OCI-LY1 (cell line): ENCODE measurements around the gene FRMD6.

Source experiments
- EZH2 ChIP-seq: fragments of 200-600 bp; sonication (generic), shearing (Covaris generic); IDR thresholded peaks from 2 replicates; pipeline ENCODE4 v1.8.0; 2017; ENCODE audit warnings: borderline replicate concordance, mixed run types, mild to moderate bottlenecking, antibody characterized with exemption, low read length, moderate library complexity, mixed read lengths
- TF ChIP-seq, protein P1 (sequence below): fragments of 200-600 bp; sonication (generic), shearing (Covaris generic); IDR thresholded peaks from 2 replicates; pipeline ENCODE4 v1.5.1; 2017; ENCODE audit warnings: mild to moderate bottlenecking, antibody characterized with exemption, low read length, moderate library complexity, mixed read lengths

GRCh38 chr14:51743588-51744000, 91.9 kb downstream of the FRMD6 start:
- TF ChIP-seq, protein P1, sequence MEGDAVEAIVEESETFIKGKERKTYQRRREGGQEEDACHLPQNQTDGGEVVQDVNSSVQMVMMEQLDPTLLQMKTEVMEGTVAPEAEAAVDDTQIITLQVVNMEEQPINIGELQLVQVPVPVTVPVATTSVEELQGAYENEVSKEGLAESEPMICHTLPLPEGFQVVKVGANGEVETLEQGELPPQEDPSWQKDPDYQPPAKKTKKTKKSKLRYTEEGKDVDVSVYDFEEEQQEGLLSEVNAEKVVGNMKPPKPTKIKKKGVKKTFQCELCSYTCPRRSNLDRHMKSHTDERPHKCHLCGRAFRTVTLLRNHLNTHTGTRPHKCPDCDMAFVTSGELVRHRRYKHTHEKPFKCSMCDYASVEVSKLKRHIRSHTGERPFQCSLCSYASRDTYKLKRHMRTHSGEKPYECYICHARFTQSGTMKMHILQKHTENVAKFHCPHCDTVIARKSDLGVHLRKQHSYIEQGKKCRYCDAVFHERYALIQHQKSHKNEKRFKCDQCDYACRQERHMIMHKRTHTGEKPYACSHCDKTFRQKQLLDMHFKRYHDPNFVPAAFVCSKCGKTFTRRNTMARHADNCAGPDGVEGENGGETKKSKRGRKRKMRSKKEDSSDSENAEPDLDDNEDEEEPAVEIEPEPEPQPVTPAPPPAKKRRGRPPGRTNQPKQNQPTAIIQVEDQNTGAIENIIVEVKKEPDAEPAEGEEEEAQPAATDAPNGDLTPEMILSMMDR, result no peak
- TF ChIP-seq EZH2, result no peak
